Right lobe of liver (tissue), 4 donors: ENCODE measurements around the gene CD209.

Experiments
- POLR2A ChIP-seq: fragments of 450-650 bp; IDR thresholded peaks from one replicate; pipeline ENCODE4 v1.6.1; 2017; ENCODE audit warnings: antibody characterized with exemption, mild to moderate bottlenecking
- TF ChIP-seq, protein P1 (sequence below), 4 donors: fragments of 200-600 bp in 3 of 4; fragments of 450-650 bp in 1 of 4; IDR thresholded peaks; one replicate each; pipeline versions ENCODE4 v1.5.1 to v1.8.0; 2016 to 2022; ENCODE audit warnings: antibody characterized with exemption in 4 of 4, mild to moderate bottlenecking in 2 of 4
- donor health status: DM: no; HTN: no; CAD: no.
- donor health status: DM: no; HTN: no; CAD: no.
- donor health status: DM: no; HTN: yes; CAD: no.

DNA sequence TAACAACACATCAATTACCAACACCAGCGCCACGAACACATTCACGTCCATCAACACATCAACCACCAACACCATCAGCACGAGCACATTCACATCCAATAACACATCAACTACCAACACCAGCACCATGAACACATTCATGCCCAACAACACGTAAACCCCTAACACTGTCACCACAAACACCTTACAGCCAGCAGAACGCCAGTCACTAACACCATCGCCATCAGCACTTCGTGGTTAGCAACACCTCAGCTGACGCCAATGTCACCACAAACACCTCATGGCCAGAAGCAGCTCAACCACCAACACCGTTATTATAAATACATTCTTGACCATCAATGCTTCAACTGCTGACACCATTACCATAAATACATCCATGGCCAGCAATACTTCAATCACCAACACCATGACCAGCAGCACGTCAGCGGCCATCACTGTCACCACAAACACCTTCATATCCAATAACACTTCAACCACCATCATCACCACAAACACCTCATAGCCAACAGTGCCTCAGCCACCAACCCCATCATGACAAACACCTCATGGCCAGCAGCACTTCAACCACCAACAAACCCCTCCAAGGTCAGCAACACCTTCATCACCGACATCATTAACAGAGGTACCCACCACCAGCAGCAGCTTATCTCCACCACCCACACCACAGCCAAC is 54.8 kb downstream of the CD209 start:
- TF ChIP-seq, protein P1, sequence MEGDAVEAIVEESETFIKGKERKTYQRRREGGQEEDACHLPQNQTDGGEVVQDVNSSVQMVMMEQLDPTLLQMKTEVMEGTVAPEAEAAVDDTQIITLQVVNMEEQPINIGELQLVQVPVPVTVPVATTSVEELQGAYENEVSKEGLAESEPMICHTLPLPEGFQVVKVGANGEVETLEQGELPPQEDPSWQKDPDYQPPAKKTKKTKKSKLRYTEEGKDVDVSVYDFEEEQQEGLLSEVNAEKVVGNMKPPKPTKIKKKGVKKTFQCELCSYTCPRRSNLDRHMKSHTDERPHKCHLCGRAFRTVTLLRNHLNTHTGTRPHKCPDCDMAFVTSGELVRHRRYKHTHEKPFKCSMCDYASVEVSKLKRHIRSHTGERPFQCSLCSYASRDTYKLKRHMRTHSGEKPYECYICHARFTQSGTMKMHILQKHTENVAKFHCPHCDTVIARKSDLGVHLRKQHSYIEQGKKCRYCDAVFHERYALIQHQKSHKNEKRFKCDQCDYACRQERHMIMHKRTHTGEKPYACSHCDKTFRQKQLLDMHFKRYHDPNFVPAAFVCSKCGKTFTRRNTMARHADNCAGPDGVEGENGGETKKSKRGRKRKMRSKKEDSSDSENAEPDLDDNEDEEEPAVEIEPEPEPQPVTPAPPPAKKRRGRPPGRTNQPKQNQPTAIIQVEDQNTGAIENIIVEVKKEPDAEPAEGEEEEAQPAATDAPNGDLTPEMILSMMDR (IDR thresholded peaks at IDR 0.05), result no peak
- TF ChIP-seq POLR2A, result no peak
